PC-9 (cell line): Measurements from ENCODE around the gene WDR37.

ENCODE experiments used
- CTCF ChIP-seq: fragments of 200-600 bp; sonication (generic); conservative IDR thresholded peaks from 2 replicates; pipeline ENCODE4 v1.6.1; 2017; ENCODE audit warnings: mixed run types, antibody characterized with exemption, mild to moderate bottlenecking, moderate library complexity
- EZH2 ChIP-seq: fragments of 200-600 bp; sonication (generic); IDR thresholded peaks from 2 replicates; pipeline ENCODE4 v1.8.0; 2017; ENCODE audit warnings: antibody characterized with exemption, low read depth

- TF ChIP-seq CTCF, result no peak
- TF ChIP-seq EZH2, result no peak
These were observed 41.3 kb downstream of the WDR37 start for GRCh38 chr10:1097436-1097835.
